GM18499 (cell line): ENCODE data around the gene RGSL1.

Experiments used
- ATAC-seq: cut with Tn5 transposase; IDR thresholded peaks from one replicate; pipeline ENCODE4 v1.9.1; 2021; ENCODE audit warnings: moderate number of reproducible peaks; ENCODE audit not compliant: insufficient read depth, unreplicated experiment

The RGSL1 gene

DNA sequence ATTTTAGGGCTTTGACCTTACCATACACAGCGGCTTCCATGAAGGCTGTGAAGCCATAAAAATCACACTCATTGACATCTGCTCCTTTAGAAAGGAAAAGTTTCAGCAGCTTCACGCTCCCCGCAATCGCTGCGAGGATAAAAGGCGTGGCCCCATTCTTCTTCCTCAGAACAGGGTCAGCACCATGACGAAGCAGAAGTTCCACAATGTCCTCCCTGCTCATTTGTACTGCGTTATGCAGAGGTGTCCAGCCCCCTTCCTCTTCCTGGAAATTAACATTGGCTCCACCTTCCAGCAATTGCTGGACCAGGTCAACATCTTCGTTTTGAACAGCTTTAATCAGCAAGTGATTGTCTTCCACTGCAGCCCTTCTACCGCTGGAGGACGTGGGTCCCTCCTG lies 136.4 kb downstream of the RGSL1 start:
- no peak for ATAC-seq

DNA sequence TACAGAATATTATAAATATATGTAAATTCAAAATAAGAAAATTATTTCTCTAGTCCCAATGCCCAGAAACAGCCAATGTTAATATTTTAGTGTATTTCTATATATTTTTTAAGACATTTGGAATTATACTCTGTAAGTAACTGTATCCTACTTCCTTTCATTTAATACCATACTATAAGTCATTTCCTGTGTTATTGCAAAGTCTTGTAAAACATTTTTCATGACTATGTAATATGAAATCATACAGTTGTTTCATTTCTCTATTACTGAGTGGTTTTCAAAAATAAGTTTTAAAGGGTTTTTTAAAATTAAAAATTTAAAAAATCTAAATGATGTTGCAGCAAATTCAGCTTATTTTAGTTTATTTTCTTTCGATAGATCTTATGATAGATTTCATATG lies 137.1 kb downstream of the RGSL1 start:
- ATAC-seq, result no peak

DNA sequence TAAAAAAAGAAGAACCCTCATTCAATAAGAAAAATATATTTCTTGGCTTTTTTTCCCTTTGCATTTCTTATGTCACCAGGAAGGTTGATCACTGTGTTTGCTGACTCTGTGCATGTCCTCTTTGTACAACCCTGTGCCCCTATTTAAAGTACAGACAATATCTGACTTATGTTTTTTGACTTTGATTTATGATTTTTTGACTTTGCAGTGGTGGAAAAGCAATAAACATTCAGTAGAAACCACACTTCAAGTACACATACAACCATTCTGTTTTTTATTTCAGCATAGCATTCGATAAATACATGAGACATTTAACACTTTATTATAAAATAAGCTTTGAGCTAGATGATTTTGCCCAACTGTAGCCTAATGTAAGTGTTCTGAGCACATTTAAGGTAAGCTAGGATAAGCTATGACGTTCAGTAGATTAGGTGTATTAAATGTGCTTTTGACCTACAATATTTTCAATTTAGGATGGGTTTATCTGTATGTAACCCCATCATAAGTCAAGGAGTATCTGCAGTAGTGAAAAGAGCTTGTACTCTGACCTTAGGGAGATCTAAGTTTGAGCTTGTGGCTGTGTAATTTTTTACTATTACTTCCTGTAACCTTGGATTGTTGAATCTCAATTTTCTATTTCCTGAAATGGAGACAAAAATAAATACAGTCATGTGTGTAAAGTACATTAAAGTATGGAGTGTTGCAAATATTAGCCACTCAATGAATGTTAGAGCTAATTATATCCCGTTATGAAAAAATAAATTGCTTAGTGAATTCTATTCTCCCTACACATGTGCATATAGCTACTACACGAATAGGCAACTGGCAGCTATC lies 137.9 kb downstream of the RGSL1 start:
- ATAC-seq, result no peak

DNA sequence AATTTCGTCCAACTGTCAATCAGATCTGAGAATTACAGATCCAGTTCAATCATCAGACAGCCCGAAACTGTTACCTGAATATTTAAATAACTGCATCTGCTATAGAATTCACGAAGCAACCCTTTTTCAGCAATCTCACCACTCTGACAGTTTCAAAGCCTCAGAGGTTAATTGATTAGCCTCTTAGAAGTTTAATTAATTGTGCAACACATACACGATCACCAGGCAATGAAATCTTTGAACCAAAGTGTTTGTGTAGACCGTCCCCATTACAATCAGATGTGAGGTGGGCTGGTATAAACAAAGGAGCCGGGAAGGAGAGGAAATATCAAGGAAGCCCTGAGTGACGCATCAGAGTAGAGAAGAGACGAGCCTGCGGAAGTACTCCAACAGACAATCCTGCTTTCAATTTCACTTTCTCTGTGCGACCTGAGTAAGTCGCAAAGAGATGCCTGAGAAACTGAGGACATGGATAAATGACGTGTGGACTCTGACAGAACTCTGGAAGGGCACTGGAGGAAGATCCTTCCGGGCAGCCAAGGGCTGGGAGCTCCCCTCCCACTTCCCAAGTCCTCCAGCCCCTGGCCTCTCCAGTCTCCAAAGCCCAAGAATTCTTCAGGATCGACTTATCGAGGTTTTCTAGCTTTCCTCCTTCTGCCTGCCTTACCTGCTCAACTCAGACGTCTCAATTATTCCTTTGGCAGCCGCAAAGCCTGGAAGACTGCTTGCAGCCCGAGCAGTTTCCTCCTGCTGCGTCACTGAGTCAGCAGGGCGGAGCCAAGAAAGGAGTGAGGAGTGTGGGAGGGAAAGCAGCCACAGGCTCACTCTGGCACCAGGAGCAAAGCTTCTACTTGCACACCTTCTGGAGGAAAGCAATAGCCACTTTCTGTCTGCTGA lies 138.8 kb downstream of the RGSL1 start, which contains the start of gene RNASEL:
TSS of gene RNASEL (minus strand) at position 757 of the 897 bp plus-strand sequence. CDS start 2,450 bp downstream, outside the sequence.
- ATAC-seq, result peak; percentile 52

DNA sequence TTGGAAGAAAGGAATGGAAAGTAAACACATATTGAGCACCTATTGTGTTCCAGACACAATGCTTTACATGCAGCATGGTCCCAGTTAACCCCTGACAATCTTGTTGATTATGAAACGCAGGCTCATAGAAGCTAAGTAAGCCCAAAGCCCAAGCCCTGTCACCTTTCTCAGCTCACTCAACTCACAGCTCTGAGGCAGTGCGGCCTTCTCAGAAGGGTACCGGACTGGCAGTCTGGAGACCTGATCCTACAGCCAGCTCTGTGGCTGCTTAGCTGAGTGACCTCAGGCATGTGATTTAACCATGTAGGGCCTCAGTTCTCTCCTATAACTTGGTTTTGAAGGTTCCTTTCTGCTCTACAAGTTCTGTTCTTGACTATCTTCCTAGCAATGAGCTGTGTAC lies 139.6 kb downstream of the RGSL1 start:
- peak; percentile 7 for ATAC-seq

DNA sequence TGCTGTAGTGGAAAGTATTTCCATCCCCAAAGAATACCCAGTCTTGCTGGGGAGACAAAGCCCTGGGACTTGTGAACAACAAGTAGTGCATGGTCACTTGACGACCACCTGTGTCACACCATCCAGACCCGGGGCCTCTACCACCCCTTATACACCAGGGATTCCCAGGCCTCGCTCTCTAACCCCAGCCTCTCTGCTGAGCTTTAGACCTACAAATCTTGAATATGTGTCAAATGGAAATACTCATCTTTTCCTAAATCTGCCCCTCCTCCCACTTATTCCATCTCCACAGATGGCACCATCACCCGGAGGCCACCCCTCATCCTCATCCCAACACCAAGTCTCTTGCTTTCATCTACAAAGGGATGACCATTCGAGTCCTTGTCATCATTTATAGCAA lies 140.0 kb downstream of the RGSL1 start:
- no peak for ATAC-seq

DNA sequence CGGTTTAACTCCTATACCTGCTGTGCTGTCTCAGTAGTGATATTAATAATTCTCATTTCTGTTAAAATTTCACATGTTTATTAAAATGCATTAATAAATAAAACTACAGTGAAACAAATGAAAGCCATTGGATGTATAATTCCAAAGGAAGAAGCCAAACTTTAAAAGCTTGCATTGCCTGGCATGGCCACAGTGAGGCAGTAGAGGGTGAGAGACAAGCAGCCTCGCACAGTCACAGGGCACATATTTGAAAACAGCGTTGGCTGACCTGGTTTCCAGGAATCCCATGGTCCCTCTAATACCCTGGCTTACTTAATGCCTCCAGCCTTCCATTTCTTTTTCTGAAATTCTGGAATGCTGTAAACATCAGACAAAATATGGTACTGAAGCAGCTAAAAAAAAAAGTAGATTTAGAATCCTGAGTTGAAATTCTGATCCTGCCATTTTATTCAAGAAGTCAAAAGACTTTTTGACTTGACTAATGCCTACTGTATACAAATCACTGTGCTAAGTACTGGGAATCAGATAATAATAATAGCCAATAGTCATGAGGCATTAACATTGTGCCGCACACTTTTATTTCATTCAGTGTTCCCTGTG lies 145.8 kb downstream of the RGSL1 start:
- ATAC-seq, result no peak

DNA sequence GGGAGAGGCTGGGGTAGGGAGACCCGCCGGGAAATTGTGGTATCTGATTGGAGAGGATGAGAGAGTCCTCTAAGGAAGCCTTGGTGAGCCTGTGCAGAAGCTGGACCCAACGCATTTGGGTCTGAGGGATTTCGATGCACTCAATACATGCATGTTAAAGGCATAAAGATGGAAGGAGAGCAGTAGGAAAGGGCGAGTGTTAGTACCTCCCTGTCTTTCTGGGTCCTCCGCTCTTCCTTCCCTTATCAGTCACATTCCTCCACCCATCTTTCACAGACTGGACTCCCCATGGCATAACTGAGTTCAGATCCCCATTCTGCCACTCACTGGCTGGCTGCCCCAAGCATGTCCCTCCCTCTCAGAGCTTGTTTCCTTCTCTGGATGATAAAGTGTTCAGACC lies 147.0 kb downstream of the RGSL1 start:
- no peak for ATAC-seq

DNA sequence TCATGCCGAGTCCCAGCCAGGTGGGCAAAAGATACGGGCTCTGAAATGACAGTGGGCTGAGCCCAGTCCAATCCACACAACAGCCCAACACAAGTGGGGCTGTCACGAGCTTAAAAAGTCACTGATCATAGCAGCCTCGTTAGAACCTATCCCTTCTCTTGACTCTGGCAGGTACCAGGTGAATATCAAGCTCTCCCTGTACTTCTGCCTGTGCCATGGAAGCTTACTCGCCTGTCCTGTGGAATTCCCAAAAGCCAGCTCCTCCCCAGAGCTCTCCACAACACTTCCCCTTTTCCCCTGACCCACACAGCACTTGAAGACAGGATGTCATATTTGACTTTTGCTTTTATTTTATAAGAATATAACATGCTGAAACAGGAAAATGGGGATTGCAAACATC lies 148.3 kb downstream of the RGSL1 start:
- ATAC-seq, result no peak

DNA sequence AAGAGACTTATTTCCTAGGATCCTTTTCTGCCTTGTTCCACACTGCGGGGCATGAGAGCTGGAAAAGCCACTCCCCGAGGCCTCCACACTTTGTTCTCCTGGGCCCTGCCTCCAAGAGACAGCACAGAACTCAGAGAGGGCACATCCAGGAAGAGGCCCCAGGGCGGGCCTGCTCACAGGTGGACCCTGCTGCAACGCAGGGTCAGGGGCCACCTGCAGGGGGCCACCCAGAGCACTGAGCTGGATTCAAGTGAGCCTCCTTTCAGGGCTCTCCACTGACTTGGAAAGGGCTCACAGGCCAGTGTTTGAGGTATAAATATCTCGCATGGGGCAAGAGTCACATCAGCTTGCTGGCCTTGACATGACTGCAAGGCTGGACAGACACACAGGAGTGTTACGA lies 149.4 kb downstream of the RGSL1 start:
- no peak for ATAC-seq

DNA sequence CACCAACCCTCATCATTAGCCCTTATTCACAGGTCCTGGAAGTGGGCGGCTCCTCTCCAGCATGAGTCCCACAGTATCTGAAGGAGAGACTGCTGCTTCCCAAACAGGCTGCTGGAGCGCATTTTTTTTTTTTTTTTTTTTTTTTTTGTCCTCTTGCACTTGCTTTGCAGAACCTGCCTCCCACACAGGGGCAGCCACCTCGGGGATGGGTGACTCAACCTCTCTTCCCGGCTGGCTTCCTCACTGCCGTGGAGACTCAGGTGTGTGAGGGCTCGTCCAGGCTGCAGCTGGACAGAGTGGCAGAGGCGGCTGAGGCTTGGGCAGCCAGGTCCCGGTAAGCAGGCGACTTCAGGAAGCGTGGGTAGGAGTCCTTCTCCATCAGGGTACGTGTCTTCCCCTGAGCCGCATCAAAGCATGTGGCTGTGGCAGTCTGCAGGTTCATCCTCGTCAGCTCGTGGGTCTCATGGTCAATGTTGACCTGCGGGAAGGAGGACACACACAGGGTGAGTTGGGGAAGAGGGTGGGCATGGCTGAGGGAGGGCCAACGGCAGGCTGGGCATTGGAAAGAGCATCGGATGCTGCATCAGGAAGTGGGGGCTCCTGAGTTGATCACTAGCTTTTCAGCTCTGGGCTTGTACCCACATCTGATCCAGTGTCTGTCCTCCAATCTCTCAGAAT lies 150.2 kb downstream of the RGSL1 start:
- ATAC-seq, result no peak

DNA sequence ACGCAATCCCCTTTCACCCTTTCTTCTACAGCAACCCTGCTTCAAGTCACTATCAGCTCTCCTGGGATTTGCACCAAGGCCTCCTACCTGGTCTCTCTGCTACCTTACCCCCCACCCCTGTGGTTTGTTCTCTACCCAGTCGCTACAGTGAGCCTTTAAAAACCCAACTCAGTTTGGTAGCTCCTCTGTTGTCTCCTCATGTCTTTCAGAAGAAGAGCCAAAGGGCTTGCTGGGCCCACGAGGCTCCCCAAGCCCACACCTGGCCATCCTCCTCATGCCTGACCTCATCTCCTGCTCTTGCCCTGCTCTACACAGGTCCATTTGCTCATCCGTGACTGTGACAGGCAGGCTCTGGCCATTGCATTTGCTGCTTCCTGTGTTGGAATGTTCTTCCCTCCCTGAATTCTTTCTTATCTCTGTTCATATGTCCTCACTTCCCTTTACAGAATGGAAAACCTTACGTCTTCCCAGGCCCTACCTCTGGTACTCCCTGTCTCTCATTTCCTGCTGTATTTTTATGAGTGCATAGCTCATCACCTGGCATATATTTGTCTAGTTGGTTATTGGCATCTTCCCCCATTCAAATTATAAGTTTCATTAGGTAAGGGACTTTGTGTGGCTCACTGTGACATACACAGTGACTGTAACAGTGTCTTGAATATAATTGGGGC lies 150.9 kb downstream of the RGSL1 start:
- no peak for ATAC-seq

DNA sequence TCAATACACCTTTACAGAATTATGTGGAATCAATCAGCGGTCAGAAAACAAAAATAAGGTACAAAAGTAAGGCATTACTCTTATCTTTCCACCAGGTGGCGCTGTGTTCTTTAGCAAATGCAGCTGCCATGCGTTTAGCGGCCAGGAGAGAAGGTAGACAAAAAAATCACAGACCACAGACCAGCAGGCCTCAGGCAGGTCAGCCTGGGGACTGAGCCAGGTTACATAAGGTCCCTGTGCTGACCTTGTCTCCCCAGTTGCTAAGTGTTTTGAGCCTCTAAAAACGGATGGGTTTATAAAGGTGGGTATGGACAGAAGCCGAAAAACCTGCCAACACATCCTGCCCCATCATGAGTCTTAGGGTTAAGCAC lies 151.5 kb downstream of the RGSL1 start:
- no peak for ATAC-seq

DNA sequence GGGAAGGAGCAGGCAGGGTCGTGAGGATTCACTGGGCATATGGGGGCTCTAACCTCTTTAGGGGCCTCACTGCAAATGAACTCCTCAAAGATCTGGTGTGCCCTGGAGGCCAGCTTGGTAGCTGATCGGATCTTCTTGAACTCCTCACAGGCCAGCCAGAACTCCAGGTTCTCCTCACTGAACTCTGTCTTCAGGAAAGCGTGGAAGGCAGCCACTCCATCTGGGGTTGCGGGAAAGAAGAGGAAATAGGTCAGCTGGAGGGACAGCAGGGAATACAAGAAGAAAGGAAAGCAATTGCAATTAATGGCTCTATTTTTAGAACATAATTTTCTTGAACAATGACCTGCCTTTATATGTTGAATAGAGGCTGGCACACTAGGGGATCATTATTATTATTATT lies 152.0 kb downstream of the RGSL1 start:
- ATAC-seq, result no peak

DNA sequence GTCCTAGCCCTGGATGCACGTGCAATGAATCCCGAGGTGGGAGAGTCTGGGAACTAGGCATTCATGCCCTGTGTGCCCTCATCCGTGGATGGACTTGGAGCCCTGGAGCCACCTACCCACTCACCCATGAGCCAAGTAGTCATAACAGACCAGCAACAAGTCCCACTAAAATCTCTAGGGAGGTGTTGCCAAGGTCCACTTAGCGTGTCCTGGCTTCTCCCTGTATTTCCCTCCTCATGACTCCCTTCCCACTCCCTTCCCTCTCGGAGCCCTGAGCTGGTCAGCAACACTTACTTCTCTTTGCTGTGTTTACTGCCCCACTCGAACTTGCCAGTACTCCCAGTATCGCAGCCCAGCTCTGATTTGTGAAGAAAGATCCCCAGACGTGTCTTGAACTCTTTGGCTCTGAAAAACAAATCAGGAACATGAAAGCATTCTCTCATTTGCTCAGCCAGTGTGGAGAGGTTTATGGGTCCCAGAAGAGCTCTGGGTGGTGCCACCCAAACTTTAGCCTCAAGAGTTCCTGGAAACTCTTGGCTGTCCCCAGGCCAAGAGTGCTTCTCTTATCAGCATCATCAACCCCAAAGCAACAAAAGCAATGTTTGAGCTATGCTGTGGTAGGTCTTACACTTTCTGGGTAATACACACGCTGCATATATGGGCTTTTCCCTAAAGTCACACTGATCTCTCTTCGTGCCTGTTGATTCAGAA lies 153.1 kb downstream of the RGSL1 start:
- no peak for ATAC-seq

DNA sequence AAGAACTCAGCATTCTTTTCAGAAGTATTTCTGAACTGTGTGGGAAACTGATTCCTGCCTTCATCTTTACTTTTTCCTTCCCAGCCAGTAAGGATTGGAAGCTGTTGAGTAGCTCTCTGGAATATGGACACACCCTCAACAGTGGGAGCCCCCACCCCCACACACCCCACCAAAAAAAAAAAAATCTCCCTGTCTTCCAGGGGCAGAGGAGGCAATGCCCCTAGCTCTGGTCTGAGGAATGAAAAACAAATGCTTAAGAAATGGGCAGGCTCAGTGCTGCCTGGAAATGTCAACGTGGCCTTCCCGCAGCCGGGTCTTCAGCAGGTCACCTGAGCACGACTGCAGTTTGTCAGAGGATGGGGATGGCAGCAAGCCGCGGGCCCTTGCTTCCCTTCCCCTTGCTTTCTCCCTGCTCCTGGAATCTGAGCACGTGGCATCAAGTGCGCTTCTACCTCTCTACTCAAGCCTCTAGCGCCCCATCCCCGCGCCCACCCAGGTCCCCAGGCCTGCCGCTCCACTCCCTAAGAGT lies 153.8 kb downstream of the RGSL1 start:
- ATAC-seq, result no peak

DNA sequence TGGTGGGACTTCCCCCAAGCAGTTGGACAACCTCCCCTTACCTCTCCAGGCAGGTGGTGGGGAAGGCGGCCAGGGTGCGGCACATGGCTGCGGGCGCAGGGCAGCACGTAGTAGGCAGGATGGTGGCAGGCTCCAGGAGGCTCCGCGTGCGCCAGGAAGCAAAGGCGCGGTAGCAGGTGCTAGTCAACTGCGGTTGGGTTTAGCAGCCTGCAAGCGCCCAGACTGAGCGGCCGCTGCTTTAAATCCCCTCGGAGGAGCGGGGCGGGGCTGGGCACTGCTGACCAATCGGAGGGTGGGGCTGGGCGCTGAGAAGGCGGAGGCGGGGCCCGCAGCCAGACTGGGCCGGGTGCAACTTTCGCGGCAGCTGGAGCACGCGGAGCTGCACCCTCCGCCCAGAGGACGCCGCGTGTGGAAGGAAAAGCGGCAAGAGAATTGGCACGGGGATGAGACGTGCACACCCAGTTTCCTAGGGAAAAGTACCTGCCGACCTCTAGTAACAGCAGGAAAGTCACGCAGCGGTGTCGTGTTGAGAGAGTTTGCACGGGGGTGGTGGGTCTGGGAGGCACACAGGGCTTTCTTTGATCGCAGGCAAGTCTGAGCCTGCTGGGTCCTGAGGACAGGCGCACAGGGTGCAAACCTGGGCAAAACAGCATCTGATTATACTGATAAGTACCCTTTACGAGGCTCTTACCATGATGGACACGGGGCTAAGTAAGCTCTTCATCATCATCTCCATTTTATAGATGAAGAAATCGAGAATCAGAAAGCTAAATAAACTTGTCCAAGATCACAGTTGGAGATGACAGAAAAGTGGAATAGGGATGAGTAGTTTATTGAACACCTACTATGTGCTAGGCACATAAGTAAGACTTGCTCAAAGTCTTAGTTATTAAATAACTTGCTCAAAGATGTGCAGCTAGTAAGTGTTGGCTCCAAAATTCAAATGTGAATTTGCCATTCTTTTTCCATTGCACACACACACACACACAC lies 154.5 kb downstream of the RGSL1 start, which contains the start of gene RGS16:
TSS of gene RGS16 (minus strand) at position 215 of the 990 bp plus-strand sequence. CDS start at position 85, 130 bp downstream.
- ATAC-seq, result peak; percentile 56

DNA sequence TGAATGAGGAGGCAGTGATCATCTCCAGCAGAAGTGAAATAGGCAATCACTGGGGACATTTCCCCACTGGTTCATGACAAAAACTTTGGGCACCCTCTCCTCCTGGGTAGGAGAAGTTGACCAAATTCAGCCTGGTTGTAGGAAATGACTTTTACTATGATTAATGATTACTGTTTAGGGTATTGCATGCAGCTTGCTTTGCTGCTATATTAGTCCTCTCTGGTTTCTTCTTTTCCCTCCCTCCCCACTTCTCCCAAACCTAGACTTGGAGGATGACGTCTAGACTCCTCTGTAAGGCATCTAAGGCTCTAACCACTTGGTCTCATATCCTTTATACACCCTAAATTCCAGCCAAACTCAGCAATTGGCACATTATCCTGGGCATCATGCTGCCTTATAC lies 157.6 kb downstream of the RGSL1 start:
- ATAC-seq, result no peak
